OCI-LY7 (cell line): Measurements from ENCODE around the gene MCF2L2.

Experiments
- EZH2phosphoT487 ChIP-seq: fragments of 200-600 bp; sonication (generic); IDR thresholded peaks from 2 replicates; pipeline ENCODE4 v1.6.1; 2018; ENCODE audit warnings: low read depth, borderline replicate concordance, mild to moderate bottlenecking, mixed run types, antibody characterized with exemption, low read length, moderate library complexity, mixed read lengths
- TF ChIP-seq, protein P1 (sequence below): fragments of 200-600 bp; sonication (generic); conservative IDR thresholded peaks from 2 replicates; pipeline ENCODE4 v1.5.1; 2014; ENCODE audit warnings: mild to moderate bottlenecking, antibody characterized with exemption, low read length, moderate library complexity, mixed read lengths

- TF ChIP-seq, protein P1, sequence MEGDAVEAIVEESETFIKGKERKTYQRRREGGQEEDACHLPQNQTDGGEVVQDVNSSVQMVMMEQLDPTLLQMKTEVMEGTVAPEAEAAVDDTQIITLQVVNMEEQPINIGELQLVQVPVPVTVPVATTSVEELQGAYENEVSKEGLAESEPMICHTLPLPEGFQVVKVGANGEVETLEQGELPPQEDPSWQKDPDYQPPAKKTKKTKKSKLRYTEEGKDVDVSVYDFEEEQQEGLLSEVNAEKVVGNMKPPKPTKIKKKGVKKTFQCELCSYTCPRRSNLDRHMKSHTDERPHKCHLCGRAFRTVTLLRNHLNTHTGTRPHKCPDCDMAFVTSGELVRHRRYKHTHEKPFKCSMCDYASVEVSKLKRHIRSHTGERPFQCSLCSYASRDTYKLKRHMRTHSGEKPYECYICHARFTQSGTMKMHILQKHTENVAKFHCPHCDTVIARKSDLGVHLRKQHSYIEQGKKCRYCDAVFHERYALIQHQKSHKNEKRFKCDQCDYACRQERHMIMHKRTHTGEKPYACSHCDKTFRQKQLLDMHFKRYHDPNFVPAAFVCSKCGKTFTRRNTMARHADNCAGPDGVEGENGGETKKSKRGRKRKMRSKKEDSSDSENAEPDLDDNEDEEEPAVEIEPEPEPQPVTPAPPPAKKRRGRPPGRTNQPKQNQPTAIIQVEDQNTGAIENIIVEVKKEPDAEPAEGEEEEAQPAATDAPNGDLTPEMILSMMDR = no peak
- TF ChIP-seq EZH2phosphoT487 = no peak
Observed at GRCh38 chr3:183401678-183402077, 26.7 kb downstream of the MCF2L2 start.
